GM12892 (cell line): ENCODE data around the gene SGF29.

Source experiments
- POLR2A ChIP-seq: IDR thresholded peaks from 2 replicates; pipeline ENCODE4 v1.6.1; 2011; ENCODE audit warnings: low read depth, low read length, control low read depth
- TAF1 ChIP-seq: IDR thresholded peaks from 2 replicates; pipeline ENCODE4 v1.6.1; 2011; ENCODE audit warnings: low read depth, mild to moderate bottlenecking, control low read depth, low read length, borderline replicate concordance

GRCh38 chr16:28597692-28598261 is 44.1 kb downstream of the SGF29 start:
- TF ChIP-seq POLR2A = no peak
- no peak for TF ChIP-seq TAF1
